NOMO-1 (cell line): ENCODE measurements around the gene ARHGEF10L.
"Not testable (repeated sequence)": the region's sequence is repeated elsewhere in the genome, so short reads cannot be mapped to it uniquely, and the experiment has no call there.

ENCODE experiments used
- DNase-seq, 2 experiments: peaks; one replicate each; lab custom pipeline; 2025; ENCODE audit not compliant: unreplicated experiment in 2 of 2; lab: John Stamatoyannopoulos, UW

ARHGEF10L gene

GRCh38 chr1:17607644-17608581 is 68.4 kb downstream of the ARHGEF10L start:
- DNase-seq = no peak

- DNase-seq = no peak
Observed at GRCh38 chr1:17609529-17609928, 70.0 kb downstream of the ARHGEF10L start.

- DNase-seq = no peak
Observed at GRCh38 chr1:17610085-17610484, 70.6 kb downstream of the ARHGEF10L start.

DNA sequence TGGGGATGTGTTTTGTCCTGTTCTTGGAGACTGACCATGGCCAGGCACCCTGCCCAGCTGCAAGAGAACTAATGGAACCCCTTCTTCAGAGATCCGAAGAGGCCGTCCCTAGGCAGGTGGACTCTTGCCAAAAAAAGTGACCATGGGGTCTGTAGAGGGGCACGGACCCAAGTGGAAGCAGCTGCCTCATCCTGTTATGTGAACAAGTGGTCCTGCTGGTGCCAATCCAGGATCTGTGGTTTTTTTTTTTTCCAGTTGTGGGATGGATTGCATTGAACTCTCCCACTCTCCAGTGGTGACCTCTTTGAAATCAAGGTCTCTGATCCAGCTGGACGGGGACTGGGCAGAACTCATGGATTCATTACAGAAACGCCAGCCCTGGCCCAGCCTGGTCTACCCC is 71.2 kb downstream of the ARHGEF10L start:
- DNase-seq = no peak

GRCh38 chr1:17611991-17612390 is 72.5 kb downstream of the ARHGEF10L start:
- no peak for DNase-seq

DNA sequence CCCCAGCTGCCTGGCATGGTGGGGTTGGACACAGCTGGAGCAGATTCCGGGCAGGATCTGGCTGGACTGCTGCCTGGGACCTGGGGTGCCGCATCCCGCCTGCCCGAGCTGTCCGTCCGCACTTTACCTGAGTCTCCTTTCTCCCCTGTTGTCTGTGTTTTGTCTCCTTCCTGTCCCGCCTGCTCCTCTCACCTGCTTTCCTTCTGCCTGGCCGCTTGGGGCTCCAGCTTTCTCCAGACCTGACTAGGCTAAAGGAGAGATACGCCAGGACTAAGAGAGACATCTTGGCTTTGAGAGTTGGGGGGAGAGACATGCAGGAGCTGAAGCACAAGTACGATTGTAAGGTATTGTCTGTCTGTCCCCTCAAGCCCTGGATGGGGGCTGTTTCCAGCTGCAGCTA is 73.3 kb downstream of the ARHGEF10L start:
- no peak for DNase-seq

- no peak for DNase-seq
Observed at GRCh38 chr1:17614586-17614985, 75.1 kb downstream of the ARHGEF10L start.

DNA sequence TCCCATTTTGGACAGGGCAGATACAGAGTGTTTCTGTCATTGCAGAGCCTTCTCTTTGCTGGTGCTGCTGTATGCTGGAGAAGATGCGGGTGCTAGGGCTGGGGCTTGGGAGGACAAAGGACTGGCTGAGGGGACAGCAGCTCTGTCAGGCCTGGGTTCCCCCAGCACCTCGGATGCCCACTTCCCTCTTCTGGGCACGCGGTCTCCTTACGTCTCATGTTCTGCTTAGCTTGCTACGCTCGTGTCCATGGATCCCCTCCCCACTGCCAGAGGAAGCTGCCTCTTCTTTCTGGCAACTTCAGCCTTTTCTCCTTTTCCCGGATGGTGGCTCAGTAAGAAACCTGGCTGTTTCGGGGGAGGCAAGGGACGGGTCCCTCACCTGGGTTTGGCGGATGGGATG is 75.7 kb downstream of the ARHGEF10L start:
- no peak for DNase-seq

DNA sequence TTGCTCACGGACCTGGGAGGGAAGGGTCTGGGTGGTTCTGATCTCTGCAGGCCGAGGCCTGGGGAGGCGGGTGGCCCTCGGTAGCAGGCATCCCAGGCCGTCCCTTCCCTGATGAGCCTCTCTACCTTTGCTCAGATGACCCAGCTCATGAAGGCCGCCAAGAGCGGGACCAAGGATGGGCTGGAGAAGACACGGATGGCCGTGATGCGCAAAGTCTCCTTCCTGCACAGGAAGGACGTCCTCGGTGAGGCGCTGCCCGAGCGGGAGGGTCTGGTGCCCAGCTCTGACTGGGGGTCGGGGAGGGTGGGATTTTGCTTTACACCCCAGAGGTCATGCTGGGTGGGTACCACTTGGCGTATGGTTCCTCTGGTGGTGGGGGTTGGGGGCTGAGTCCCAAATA is 76.5 kb downstream of the ARHGEF10L start:
- DNase-seq = no peak

GRCh38 chr1:17616731-17617279 is 77.3 kb downstream of the ARHGEF10L start:
- DNase-seq = no peak

GRCh38 chr1:17617787-17618557 is 78.5 kb downstream of the ARHGEF10L start:
- DNase-seq = no peak

- no peak for DNase-seq
Observed at GRCh38 chr1:17618558-17619247, 79.2 kb downstream of the ARHGEF10L start.

DNA sequence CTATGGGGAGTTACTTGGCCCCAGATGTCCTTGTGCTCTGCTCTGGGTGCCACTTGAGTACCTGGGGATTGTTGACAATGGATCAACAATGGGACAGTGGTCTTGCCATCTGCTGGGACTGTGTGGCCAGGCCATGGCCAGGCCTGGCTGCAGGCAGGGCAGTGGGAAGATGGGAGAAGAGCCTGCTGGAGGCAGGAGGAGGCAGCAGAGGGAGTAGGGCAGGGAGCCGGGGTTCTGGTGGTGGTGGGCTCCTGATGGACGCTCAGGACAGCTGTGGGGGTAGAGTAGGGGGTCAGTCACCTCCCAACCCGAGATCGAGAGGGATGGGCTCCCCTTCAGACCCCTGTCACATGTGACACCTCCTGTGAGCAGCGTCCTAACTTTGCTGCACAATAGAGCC is 81.0 kb downstream of the ARHGEF10L start:
- DNase-seq = no peak

DNA sequence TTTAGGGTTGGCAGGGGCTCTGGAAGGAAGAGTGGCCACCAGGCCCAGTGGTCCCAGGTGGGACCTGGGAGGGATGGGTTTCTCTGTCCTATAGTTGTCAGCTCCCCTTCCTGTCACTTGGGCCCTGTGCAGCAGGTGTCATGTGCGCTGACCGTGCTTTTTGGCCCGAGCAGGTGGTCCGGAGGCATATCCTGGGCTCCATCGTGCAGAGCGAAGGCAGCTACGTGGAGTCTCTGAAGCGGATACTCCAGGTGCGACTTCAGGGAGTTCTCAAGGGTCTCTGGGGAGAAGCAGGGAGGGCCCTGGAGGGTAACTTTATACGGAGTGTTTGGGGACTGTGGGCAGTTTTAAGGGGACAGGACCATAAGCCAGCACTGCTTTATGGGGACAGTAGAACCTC is 82.2 kb downstream of the ARHGEF10L start:
- no peak for DNase-seq

GRCh38 chr1:17622823-17623222 is 83.3 kb downstream of the ARHGEF10L start:
- no peak for DNase-seq

- DNase-seq = no peak
Observed at GRCh38 chr1:17624611-17625233, 85.2 kb downstream of the ARHGEF10L start.

DNA sequence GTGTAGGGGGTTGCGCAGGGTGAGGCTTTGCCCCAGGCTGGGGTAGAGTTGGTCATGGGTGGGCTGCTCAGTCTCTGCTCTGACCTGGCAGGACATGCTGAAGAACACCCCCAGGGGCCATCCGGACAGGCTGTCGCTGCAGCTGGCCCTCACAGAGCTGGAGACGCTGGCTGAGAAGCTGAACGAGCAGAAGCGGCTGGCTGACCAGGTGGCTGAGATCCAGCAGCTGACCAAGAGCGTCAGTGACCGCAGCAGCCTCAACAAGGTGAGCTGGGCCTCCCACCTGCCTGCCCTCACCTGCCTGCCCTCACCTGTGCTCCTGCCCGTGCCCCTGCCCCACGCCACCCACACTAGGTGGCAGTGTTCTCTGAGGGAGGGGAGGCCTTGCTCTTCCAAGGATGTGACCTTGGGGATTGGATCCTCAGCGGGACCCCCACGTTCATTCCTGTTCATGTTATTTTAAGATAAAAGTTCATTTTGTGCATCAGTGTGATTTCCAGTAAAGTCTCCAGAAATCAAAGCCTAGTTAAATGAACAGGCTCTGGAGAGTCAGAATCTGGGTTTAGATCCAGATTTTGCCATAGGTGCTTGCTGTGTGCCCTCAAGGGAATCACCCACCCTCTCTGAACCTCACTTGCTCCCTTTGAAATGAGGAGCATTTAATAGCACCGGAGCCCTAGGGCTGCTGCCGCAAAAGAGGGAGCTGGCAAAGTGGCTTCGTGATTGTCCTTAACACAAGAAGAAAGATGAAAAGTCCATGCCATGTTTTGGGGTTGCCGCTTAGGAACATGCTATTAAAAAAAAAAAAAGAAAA is 87.9 kb downstream of the ARHGEF10L start:
- DNase-seq = no peak

DNA sequence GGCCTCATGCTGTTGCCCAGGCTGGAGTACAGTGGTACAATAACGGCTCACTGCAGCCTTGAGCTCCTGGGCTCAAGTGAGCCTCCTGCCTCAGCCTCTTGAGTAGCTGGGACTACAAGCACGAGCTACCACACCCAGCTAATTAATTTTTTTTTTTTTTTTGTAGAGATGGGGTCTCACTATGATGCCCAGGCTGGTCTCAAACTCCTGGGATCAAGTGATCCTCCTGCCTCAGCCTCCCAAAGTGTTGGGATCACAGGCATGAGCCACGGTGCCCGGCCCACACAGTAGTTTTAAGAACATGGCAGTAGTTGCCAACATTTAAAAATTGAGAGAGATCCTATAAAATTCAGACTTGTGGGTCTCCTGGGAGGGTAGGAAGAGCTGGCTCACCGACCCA is 89.5 kb downstream of the ARHGEF10L start:
- DNase-seq = not testable (repeated sequence)

DNA sequence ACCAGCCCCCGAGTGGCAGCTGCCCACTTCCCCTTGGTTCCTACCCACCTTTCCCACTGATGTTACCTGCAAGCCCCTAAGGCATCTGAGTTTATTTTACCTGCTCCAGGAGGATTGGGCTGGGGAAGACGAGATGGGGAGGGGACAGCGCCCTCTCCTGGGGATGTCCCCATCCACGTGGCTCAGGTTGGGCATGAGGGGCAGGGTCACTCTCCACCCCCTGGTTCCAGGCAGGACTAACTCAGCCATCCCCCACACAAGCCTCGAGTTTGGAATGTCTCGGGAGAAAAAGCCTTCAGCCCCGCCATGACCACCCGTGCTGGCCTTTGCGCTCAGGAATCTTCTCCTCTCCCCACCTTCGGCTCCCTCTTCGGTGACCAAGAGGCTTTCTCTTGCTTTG is 90.0 kb downstream of the ARHGEF10L start:
- DNase-seq = no peak
